Measurements from ENCODE around the gene SGTA.

DNA sequence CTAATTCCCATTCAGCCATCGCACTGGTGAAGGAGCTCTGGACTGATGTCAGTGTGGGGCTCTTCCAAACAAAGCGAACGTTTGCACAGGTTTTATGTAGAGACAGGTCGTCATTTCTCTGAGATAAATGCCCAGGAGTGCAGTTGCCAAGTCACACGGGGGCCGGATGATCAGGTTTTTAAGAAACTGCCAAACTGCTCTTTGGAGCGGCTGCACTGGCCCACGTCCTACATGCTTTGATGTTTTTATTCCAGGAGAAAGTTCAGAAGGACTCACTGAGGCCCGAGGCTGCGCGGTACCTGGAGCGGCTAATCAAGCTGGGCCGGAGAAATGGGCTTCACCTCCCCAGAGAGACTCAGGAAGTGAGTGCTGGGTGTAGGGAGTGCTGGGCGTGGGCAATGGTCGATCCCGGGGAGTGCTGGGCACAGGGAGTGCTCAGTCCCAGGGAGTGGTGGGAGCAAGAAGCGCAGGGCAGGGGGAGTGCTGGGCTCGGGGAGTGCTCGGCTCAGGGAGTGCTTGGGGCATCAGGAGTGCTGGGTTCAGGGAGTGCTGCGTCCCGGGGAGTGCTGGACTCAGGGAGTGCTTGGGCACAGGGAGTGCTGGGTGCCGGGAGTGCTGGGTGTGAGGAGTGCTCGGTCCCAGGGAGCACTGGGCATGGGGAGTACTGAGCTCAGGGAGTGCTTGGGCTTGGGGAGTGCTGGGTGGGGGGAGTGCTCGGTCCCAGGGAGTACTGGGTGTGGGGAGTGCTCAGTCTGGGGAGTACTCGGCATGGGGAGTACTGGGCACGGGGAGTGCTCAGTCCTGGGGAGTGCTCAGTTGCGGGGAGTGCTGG lies 13.0 kb upstream of the SGTA start:
- TF ChIP-seq, protein P1, sequence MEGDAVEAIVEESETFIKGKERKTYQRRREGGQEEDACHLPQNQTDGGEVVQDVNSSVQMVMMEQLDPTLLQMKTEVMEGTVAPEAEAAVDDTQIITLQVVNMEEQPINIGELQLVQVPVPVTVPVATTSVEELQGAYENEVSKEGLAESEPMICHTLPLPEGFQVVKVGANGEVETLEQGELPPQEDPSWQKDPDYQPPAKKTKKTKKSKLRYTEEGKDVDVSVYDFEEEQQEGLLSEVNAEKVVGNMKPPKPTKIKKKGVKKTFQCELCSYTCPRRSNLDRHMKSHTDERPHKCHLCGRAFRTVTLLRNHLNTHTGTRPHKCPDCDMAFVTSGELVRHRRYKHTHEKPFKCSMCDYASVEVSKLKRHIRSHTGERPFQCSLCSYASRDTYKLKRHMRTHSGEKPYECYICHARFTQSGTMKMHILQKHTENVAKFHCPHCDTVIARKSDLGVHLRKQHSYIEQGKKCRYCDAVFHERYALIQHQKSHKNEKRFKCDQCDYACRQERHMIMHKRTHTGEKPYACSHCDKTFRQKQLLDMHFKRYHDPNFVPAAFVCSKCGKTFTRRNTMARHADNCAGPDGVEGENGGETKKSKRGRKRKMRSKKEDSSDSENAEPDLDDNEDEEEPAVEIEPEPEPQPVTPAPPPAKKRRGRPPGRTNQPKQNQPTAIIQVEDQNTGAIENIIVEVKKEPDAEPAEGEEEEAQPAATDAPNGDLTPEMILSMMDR (IDR thresholded peaks at IDR 0.05; ENCODE audit: low read length): no peak
- no peak for TF ChIP-seq EZH2 (optimal IDR thresholded peaks at IDR 0.05; ENCODE audit: low read depth, low read length)
